ENCODE results near the gene FLNB. TPM values are rescaled to one million over a fixed set of nuclear protein-coding genes. Genes with fewer than 3 reads are reported as not detected.

FLNB gene
- total RNA-seq, 2 donors from 2014 or later, result 28.0 to 94.4 TPM

GRCh38 chr3:58164906-58165821 is 156.9 kb downstream of the FLNB start:
- ATAC-seq, result peak; percentile 1 to 6
- intact Hi-C loops (cut with DNase I), result no loop called here

DNA sequence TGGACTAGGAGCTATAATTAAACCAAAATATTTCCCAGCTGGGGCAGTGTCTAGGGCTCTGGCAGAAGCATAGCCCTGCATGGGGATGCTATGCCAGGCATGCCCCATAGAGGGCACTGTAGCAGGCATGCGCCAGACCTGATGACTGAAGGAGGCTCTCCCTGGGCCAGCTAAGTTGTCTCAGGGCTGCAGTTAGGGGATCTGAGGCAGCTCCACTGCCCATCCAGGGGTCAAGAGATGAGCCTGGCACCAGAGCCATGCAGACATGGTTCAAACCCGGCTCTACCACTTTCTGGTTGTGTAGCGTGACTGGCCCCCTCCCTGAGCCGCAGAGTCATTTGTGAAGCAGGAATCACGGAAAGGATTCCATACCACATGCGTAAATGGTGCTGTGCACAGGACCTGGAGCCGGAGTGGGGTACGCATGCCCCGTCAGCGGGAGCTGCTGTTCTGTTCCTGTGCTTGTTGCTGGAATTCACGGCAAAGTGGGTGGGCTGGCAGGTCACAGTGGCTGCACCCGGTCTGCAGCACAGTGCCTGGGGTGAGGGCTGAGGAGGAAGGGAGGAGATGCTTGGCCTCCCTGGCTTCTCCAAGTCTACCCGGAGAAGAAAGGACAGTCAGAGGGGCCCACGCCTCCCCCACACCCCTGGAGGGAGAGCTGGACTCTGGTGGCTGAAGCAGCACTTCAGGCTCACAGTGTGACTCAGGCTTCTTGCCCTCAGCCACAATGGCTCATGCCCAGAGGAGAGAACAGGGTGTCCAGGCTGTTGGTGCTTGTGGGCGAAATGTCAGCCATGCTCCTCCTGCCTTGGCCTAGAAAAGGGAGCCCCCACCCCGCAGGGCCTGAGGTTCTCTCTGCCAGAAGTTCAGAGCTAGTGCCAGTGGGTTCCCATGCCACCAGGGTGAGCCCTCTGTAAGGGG is 159.5 kb downstream of the FLNB start:
- DNase-seq (peak; percentile 63), ATAC-seq (peak; percentile 51 to 59)
- intact Hi-C loops (cut with DNase I), result no loop called here

More at GRCh38 chr3:58164906-58165821, 156.9 kb downstream of the FLNB start:
- peak; percentile 51 for DNase-seq

DNA sequence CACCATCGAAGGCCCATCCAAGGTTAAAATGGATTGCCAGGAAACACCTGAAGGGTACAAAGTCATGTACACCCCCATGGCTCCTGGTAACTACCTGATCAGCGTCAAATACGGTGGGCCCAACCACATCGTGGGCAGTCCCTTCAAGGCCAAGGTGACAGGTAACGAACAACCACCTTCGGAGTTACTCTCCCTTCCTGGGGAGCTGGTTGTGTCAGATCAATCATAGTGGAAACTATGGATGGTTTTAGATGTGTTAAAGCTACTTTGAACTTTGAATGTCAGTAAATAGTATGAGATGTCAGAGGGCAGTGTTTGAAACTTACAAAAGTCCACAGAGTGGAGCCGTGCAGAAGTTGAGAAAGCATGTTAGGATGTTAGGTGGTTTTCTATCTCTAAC is 160.3 kb downstream of the FLNB start:
- ATAC-seq, result no peak
- DNase-seq, result no peak
- intact Hi-C loops (cut with DNase I), result no loop called here

DNA sequence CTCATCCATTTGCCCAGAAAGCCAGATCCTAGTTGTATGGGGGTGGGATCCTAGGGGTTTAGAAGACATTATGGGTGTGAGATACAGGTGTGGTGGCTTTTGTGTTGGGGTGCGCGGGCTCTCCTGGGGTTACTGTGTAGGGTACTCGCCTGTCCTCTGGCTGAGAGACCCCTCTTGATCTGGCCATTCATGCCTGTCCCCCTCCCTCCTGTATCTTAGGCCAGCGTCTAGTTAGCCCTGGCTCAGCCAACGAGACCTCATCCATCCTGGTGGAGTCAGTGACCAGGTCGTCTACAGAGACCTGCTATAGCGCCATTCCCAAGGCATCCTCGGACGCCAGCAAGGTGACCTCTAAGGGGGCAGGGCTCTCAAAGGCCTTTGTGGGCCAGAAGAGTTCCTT is 161.1 kb downstream of the FLNB start:
- DNase-seq (no peak), ATAC-seq (no peak)
- intact Hi-C loops (cut with DNase I), result no loop called here

- intact Hi-C loops (cut with DNase I), result no loop called here
- no peak for ATAC-seq
These were observed 162.2 kb downstream of the FLNB start for GRCh38 chr3:58170376-58170775.

DNA sequence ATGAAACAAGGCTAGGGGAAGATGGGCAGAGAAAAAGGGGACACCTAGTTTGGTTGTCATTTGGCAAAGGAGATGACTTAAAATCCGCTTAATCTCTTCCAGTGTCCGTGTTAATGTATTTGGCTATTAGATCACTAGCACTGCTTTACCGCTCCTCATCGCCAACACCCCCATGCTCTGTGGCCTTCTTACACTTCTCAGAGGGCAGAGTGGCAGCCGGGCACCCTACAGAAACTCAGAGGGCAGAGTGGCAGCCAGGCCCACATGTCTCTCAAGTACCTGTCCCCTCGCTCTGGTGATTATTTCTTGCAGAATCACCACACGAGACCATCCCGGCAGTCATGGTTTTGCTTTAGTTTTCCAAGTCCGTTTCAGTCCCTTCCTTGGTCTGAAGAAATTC is 162.9 kb downstream of the FLNB start:
- DNase-seq (no peak), ATAC-seq (no peak)
- intact Hi-C loops (cut with DNase I), result no loop called here

More at GRCh38 chr3:58170376-58170775, 162.2 kb downstream of the FLNB start:
- no peak for DNase-seq

- DNase-seq (no peak), ATAC-seq (no peak)
- intact Hi-C loops (cut with DNase I), result loop anchor here in 1 of 2 donors (2.0 kb wide), 1 partner anchor 164 kb away; the partner anchor contains the start of gene FLNB
These were observed 164.9 kb downstream of the FLNB start for GRCh38 chr3:58173029-58173668.

DNA sequence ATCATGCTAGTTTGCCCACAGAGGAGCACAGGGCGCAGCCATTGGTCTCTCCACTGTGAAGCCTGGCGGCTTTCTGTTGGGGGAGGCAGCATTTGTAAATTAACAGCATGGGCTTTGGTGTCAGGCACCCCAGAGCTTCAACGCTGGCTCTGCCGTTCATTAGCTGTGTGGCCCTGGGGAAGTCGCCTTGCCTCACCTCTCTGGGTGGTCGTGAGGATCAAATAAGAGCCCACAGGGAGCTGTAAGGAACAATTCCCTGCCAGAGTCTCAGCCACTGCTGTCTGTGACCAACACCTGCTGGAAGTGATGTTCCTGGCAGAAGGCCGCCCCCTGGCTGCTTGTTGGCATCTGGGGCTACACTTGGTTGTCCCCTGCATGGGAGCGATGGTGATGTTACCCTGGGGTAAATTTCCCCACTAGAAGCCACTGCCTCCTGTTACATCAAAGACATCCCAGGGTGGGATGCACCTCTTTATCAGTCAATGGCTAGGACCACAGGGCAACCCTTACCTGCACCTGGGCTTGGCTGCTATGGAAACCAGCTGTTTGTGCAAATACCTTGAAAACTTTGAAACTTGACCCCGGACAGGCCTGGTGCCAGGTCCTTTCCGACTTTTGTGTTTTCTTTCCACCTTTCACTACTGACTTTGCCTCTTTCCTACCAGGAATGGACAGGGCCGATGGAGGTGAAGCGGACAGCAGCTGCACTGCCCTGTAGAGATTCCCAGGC is 165.6 kb downstream of the FLNB start:
- intact Hi-C loops (cut with DNase I), result loop anchor here in 1 of 2 donors (2.0 kb wide), 1 partner anchor 165 kb away; the partner anchor contains the start of gene FLNB
- peak in 1 of 2 donors; percentile 8 for ATAC-seq

DNA sequence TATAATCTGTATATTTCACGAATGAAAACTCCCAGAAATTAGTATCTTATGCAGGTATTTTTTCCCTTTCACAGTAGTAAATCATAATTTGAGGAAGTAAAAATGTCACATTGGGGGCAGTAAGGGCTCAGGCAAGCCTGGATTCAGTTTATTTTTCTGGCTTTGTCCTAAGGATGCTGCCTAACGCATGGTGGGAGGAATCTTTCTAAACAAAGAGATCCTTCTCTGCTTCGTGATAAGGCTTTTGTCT is 166.9 kb downstream of the FLNB start:
- no peak for DNase-seq
- no peak for ATAC-seq
- intact Hi-C loops (cut with DNase I), result no loop called here

More for the DNA sequence above, 165.6 kb downstream of the FLNB start:
- DNase-seq, result peak; percentile 53

DNA sequence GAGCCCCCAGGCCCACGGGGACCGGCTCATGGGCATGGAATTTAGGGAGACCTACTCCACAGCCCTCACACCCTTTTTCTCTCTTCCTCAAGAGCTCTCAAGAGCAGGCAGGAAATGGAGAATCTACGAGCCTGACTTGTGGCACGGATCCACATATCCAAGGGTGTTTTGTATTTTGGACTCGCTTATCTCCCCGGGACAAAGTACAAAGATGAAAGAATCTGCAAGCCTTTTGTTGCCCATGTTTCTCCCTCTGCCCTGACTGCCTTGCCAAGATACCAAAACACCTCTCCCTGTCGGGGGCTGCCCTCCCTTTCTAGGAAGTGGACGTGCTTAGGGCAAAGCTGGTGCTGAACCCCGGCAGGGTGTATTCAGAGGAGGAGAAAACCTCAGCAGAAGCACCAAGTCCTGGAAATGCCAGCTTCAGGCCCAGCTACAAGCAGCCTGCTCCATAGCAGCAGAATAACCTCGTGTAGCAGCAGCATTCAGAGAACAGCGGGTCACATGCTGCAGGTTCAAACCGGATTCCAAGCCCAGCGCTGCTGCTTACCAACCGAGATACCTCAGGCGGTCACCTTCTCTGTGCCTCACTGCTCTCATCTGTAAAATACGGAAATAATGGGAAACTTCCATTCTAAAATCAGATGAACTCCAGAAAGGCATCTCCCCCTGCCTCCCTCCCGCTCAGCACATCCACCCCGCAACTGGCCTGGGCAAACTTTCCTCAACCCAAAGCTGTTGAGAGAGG is 167.4 kb downstream of the FLNB start:
- intact Hi-C loops (cut with DNase I), result no loop called here
- no peak for ATAC-seq
- DNase-seq, result no peak

DNA sequence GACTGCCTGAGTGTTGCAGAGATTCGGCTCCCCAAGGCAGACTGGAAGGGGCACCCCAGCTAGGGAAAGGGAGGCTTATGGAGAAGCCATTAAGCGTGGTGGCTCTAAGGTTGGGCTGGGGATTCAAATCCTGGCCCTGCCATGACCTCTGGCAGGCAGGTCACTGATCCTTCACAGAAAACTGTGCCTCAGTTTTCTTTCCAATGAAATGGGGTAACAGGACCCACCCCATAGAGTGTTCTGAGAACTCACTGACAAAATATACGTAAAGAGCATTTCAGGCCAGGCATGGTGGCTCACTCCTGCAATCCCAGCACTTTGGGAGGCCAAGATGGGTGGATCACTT is 167.9 kb downstream of the FLNB start:
- intact Hi-C loops (cut with DNase I), result no loop called here
- ATAC-seq (no peak), DNase-seq (no peak)

- intact Hi-C loops (cut with DNase I), result no loop called here
- DNase-seq (no peak), ATAC-seq (no peak)
These were observed 168.7 kb downstream of the FLNB start for GRCh38 chr3:58176827-58177489.

- intact Hi-C loops (cut with DNase I), result no loop called here
- ATAC-seq, result peak; percentile 87 to 88
These were observed 169.7 kb downstream of the FLNB start for GRCh38 chr3:58177747-58178527.

GRCh38 chr3:58178528-58179234 is 170.5 kb downstream of the FLNB start:
- ATAC-seq, result no peak
- intact Hi-C loops (cut with DNase I), result no loop called here
- DNase-seq, result no peak

More at GRCh38 chr3:58177747-58178527, 169.7 kb downstream of the FLNB start:
- peak; percentile 91 for DNase-seq

DNA sequence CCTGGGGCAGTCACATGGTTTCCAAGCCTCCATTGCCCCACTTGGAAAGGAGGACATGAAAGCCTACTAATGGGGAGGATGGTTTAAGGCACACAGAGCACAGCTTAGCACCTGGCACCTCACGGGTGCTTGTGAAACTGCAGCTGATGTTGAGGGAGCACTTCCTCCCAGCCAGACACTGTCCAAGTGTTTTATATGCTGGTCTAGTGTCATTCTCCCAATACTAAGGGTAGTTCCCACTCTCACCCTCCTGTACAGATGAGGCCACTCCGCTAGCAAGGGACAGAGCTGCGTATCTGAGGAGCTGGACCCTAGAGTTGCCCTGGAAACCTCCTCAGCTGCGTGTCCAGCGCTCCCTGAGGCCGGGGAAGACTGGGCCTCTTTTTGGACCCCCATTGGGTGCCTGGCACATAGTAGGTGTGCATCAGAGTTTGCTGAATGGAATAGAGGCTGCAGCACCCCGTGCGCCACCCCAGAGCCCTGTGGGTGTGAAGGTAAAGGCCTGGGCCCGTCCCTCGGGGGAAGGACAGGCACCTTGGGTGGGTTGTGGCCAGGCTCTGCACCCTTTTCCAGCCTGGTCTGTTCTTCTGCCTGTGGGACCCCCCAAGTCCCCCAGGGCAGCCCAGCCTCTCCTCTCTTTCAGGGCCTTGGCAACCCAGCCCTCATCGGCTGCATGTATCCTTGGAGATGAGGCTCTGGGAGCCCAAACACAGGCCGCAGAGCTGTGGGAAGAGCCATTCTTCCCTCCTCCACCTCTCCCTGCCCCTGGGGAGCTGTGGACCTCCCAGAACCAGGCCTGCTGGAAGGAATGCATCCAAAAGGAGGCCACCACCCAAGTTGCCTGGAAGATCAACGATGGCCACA is 171.2 kb downstream of the FLNB start:
- intact Hi-C loops (cut with DNase I), result no loop called here
- DNase-seq, result no peak
- no peak for ATAC-seq
